ENCODE data around the gene MAD1L1.
A peak's percentile ranks its signal among the peaks of the same experiment; 100 is the strongest.

MAD1L1 gene

DNA sequence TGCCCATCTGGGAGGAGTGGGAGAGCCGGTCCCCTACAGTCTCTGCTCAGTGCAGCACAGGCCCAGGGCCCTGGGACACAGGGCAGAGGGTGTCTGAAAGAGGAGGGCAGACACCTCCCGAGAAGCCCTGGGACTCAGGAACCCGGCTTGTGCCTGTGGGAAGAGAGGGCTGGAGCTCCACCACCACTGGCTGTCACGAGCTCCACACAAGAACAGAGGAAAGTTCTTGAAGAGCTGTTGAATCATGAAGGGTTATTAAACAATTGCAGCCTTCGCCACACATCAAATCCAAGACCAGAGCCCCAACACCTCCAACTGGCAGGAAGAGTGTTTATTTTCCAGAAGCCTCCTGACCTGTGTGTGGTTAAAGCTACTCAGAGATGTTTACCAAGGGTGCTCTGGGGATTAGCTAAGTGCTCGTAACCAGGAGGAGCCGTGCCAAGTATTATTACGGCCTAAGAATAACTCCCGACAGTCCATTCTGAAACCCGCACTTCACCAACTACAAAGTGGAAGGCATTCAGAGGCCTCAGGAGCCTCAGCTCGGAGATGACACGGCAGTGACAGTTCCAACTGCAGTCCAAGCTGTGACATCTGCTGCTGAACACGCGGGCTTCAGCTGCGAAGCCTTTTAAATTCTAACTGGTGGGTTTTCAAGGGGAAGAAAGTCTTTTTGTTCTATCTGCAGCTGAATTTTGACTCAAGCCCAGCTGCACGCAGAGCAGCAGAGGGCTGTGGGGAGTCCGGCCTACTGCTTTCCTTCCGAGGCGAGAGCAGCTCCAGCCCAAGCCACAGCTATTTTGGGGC lies 75.1 kb downstream of the MAD1L1 start:
- DNase-seq (ENCODE audit: low spot score): peak; percentile 82

DNA sequence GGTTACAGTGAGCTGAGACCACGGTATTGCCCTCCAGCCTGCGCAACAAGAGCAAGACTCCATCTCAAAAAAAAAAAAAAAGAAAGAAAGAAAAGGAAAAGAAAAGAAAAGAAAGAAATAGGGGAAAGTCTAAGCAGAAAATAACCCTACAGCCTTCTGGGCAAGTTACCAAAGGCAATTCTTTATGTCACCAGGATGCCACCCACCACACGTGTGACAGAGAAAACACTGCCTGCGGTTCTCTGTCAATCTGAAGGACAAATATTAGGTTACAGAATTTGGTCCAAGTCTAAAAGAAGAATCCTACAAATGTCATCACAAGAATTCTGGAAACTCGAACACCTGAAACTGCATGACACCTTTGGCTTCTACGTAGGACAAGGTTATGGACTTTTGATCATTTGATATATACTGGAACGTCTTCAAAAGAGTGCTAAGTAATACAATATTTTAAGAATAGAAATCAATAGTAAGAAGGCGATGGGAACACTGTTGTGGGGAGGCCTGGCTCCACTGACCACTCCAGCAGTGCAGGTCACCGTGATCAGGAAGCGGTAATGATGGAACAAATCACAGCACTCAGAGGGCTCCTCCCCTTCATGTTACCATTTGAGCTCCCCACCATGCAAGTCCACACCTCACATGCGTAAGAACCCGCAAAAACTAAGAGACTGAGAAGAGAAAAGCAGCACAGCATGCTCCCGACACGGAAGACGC lies 75.8 kb downstream of the MAD1L1 start:
- DNase-seq (ENCODE audit: low spot score): no peak

DNA sequence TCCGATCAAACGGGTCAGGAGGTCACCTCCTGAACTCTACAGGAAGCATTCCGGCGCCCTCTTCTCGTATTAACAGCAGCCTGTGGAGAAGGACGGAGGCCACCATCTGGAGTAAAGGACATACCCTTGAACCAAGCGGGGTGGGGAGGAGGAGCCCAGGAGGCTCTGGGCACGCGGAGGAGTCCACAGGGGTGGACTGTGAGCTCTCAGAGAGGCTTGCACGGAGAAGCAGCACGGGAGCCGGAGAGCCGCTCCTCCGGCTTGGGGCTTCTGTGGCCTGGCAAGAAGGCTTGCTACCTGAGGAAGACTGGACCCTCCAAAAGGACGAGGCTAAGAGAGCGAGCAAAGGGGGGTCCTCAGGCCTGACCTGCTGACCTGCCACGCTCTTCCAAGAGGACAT lies 77.9 kb downstream of the MAD1L1 start:
- no peak for DNase-seq (ENCODE audit: low spot score)

DNA sequence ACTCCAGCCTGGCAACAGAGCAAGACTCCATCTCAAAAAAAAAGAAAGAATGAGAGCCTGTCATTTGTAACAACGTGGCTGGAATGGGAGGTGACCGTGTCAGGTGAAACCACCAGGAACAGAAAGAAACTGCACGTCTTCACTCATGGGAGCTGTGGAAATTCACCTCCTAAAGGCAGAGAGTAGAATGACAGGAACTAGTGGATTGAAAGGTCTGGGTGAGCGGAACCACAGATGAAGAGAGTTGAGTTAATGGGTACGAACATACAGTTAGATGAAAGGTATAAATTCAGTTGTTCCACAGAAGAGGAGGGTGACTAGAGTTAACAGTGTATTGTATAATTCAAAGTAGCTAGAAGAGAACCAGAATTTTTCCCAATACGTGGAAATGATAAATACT lies 78.6 kb downstream of the MAD1L1 start:
- DNase-seq (ENCODE audit: low spot score): no peak

DNA sequence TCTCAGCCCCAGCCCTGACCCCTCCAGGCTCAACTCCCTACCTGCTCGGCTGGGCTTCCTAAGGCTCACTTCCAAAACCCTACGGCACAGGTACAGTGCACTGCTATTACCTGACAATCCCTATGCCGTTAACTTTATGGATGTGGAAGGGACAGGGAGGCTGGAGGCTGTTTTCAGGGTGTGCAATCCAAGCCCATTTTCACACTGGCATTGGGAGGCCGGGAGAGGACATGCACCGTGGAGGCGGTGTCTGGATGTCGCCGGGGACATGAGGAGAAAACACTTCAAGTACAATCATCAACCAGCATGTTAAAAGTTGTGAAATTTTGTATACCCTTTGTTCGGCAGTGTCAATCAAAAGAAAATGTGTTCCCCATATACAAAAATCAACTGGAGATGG lies 80.1 kb downstream of the MAD1L1 start:
- no peak for DNase-seq (ENCODE audit: low spot score)

DNA sequence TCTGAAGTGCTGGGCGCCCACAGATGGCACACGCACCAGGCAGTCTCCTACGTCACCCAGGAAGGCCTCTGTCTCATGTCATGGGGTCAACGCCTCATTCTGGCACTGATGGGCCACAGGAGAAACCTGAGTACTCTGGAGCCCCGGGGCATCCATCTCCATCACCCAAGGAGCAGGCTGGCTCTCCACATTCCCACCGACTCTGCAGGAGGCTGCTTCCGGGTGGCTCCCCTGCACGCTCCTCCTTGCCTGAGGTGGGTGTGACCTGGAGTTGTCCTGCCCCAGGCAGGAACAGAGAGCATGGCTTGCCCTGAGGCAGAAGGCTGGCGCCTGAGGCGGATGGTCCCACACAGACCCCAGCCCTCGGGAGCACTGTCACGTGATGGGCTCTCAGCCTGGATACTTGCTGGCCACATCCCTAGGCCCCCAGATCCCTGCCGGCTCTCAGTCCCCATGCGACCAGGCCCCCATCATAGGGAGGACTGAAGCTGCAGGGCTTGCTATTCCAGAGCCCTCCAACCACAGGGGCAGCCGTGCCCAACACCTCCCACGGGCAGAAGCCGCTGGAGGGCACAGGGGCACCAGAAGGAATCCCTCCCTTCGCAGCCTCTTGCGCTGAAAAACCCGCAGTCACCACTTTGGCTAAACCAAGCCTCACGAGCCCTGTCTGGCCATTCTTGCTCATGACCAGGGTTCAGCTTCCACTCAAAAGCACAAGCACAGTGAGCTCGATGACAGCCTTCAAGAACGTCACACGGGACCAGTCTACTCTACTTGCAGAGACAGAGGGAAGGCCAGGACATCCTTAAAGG lies 80.7 kb downstream of the MAD1L1 start:
- no peak for DNase-seq (ENCODE audit: low spot score)

DNA sequence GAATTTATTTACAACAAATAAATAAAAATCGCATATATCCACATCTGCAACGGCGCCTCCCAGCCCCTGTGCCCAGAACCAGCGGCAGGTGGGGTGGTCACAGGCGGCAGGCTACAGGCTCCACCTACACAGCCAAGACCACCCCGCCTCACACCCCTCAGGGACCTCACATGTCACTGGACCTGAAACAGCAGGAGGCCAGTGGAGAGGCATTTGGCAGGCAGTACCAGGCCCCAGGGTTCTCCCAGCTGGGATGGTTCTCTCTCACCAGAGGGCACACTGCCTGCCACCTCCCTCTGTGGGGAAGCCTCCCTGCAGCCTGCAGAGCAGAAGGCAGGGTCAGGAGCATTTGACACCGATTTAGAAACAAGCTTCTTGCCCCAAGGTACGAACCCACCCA lies 81.5 kb downstream of the MAD1L1 start:
- no peak for DNase-seq (ENCODE audit: low spot score)

DNA sequence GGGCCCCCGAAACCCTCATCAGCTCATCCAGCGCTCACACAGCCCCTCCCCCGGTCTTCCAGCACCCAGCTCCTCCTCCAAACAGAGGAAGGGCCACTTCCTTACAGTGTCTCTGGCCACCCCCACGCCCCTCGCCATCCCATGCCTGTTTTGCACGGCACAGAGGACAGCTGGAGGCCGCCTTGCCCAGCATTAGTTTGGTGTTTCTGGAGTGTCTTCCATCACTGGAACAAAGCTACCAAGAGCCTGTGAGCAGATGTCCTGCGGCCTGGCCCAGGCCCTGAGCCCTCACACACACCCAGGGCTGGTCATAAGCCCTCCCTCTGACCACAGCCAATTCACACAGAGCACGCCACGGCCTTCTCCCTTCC lies 82.3 kb downstream of the MAD1L1 start:
- no peak for DNase-seq (ENCODE audit: low spot score)

DNA sequence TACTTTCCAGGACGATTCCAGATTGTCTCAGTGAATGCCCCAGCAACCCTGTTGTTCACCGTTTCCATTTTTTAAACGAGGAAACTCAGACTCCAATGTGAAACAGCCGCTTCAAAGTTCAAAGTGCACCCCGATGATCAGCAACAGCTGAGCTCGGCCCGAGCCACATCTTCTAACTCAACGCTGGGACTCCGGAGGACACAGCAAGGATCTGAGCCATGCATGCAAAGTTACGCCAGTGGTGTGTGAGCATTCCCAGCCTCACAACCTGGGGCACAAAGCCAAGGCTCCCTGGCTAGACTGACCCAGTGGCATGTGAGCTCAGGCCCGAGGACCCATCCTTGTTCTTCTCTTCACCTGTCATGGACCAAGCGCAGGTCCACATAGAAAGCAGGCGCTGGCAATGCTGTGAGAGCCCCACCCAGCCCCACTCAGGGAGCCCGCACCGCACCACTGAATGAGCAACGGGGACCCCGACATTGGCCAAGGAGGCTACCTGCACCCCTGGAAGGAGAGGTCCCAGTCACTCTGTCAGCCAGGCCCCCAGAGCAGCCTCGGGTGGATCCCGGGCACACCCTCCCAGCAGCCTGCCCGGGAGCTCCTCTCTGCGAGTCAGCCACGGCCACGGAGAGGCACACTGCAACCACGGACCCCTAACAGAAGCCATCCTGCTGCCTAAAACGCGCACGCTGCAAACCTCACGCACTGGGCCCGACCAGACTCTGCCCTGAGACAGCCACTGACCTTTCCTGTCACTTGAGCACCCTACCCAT lies 82.9 kb downstream of the MAD1L1 start:
- no peak for DNase-seq (ENCODE audit: low spot score)

DNA sequence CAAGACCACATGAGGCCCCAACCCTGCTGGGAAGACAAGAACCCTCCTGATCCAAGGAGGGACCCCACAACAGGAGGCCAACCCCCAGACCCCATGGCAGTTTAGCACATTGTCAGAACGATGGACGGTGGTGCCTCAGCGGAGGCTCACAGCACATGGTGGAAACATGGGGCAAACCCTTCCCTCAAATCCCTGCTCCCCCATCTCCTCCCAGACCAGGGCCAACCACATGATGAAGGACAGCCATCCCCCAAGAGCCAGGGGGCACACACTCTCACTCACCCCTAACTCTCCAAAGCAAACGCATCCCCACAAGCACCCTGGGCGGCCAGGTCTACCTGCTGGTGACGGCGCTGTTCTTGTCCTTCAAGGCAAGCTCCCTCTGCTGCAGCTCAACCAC lies 83.9 kb downstream of the MAD1L1 start:
- DNase-seq (ENCODE audit: low spot score): no peak

DNA sequence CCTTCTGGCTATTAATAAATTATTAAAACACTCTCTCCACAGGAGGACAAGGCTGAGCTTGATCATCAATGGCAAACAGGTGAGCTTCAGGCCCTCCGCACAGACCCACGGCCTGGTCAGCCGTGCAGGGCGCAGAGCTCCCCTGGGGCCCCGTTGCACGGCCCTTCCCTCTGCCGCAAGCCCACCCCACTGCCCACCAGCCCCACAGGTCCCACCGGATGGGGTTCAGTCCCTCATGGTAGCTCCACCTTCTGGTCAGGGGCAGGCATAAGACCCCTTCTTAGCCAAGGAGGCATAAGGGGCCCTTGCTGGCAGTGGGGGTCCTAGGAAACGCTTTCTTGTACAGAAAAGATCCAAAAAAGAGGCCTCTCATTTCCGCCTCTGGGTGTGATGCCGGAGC lies 84.6 kb downstream of the MAD1L1 start:
- no peak for DNase-seq (ENCODE audit: low spot score)

DNA sequence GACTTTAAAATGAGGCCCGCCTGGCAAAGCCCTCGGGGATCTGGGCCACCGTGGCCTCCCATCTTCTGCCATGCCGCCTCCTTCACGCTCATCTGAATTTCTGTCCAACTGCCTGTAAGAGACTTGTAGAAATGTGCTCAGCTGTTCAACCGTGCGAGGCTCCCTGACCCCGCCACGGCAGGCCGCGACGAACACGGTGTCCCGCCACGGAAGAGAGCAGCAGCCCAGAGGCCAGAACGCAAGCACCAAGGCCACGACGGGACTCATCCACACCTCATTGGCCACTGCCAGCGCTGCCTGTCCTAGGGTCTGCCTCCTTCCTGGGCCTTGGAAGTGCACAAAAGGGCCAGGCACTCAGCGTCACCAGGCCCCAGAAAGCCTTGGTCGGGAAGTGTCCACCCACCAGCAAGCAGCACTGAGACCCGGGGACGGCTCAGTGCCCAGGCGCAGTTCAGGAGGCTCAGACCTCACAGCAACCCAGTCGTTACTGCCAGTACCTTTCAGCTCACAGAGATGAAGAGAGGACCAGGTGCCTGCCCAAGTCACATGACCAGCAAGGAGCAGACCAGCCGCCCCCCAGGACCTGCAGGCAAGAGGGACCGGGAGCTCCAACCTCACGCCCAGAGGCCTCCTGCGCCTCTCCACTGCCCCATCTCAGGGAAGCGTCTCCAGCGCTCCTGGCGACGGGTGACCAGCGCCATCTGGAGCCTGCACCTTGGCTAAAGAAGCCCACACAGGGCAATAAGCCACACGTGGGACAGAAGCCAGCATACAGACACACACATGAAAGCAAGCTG lies 85.9 kb downstream of the MAD1L1 start:
- no peak for DNase-seq (ENCODE audit: low spot score)

DNA sequence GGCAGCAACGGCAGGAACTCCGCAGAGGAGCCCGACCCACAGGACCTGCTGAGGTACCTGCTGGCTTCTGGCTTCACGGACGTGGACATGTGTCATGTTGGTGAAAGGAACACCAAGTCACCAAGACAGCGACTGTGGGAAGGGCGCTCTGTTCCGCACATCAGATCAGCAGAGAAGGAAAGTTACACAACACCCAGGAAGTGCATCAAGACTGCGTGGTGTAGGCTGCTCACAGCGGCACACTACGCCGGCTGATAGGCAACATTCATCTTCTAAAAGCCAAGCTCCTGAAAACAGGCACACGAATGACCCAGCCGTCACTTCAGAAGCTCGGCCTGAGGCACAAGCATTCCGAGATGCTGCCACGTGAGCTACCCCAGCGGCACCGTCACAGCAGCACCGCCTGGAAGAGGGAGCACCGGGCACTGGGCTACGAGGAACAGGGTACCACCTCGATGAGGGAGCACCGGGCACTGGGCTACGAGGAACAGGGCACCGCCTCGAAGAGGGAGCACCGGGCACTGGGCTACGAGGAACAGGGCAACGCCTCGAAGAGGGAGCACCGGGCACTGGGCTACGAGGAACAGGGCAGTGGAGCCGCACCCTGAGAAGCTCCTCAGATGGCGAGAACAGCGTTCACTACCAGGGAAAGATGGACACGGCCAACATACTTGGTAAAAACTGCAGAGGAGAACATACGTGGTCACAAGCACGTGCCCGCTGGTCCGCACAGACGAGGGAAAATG lies 86.7 kb downstream of the MAD1L1 start:
- no peak for DNase-seq (ENCODE audit: low spot score)

DNA sequence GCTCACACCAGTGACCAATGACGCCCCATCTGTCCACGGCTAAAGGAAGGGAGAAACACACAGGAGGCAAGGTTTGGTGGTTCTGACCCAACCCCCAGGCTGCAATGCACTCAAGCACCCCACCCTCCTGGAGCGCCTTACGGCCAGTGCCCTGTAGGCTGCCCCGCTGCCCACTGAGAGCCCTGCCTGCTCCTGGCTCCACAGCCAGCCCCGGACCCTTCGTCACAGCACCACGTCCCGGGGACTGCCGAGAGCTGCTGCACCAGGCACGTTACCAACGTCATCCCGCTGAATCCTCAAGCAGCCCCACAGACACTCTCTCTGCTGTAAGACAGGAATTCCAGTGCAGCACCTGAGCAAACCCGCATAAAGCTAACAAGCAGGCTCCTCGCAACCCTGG lies 87.8 kb downstream of the MAD1L1 start:
- no peak for DNase-seq (ENCODE audit: low spot score)

DNA sequence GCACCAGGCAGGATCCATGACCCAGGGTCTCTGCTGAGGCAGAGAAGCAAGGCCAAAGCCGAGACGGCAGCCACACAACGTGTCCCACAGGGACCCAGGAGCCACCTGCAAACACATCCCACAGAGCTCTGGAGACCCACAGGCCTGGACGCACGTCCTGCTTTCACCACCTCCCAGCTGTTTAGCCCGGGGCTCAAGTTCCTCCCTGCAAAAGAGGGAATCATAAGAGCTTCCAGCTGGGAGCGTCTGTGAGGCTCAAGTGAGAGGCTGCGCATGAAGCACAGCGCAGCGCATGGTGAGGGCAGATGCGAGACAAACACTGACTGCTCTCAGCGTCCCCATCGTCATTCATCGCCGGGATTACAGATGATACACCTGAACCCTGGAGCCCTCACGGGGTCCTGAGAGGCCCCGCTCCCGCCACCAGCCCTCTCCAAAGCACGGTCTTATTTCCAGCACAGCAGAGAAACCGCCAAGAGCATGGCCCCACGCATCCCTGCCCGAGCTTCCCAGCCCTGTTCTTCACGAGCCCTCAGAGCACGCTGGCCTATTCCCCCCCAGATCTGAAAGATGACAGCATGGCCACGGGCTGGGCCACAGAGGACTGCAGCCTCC lies 88.7 kb downstream of the MAD1L1 start:
- DNase-seq (ENCODE audit: low spot score): no peak

DNA sequence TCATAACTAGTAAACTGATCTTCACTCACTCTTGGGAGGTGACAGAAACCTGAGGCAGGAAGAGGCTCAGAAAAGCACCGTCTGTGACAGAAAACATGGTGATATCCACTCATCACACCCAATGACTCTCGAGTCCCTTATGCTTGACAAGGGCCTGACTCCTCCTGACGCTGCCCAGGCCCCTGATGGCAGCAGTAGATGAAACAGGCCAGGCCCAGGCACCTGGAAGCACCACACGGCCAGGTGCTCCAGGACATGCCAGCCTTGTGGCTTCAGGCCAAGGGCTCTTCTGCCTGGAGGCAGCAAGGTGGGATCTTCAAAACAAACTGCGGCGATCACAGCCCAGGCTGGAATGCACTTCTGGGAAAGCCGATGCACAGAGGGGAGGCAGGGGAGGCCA lies 89.3 kb downstream of the MAD1L1 start:
- DNase-seq (ENCODE audit: low spot score): no peak

DNA sequence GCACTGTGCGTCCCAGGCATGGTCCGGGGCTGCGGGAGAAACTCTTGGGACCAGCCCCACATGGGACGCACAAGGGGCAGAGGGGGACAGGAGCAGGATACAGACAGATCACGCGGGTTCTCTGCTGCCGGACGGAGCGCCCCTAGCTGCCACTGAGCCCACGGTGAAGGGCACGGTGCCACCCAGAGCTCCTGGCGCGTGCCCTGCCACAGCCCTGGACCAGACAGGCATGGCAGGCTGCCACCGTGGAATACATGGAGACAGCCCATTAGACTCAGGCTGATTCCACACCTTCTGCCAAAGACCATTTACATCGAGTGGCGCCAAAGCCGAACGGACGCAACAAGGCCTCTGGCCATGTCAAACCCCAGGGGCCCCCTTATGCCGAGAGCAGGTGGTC lies 90.4 kb downstream of the MAD1L1 start:
- no peak for DNase-seq (ENCODE audit: low spot score)

DNA sequence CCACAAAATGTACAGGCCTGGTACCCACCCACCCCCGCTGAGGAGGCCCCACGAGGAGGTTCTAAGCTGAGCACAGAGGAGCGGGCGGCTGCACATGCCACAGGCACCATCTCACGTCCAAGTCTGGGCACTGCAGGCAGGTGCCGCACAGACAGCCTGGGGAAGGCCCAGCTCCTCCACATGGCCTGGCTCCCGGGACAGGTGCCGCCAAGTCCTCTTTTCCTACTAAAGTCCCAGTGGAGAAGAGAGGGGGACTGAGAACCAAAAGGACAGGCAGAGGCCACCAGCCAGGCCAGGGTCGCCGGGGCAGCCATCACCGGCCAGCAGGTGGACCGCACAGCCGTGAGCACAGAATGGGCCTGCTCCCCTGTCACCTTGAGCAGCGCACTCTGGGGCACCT lies 91.1 kb downstream of the MAD1L1 start:
- no peak for DNase-seq (ENCODE audit: low spot score)

DNA sequence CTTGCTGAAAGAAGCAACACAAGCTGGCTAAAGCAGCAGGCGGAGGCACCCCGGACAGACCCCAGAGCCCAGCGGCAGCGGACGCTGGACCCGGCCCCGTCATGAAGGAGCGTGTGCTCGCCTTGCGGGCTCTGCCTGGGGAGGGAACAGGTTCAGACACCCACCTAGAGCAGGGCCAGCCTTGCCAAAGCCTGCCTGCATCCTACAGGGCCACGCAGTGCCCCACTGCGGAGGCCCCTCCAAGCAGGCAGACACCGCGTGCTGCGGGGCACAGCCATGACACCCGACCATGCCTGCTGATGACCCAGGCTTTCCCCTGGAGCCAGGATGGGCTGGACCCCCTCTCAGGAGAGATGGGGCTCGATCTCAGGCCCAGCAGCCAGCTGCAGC lies 91.7 kb downstream of the MAD1L1 start:
- DNase-seq (ENCODE audit: low spot score): no peak
